AG08395 (cell line): ENCODE measurements around the gene TRPM1.
A peak's percentile ranks its signal among the peaks of the same experiment; 100 is the strongest.

Source experiments
- DNase-seq: peaks from one replicate; pipeline ENCODE4 v3.0.0; 2012; ENCODE audit warnings: mixed read lengths, low spot score

The TRPM1 gene

DNA sequence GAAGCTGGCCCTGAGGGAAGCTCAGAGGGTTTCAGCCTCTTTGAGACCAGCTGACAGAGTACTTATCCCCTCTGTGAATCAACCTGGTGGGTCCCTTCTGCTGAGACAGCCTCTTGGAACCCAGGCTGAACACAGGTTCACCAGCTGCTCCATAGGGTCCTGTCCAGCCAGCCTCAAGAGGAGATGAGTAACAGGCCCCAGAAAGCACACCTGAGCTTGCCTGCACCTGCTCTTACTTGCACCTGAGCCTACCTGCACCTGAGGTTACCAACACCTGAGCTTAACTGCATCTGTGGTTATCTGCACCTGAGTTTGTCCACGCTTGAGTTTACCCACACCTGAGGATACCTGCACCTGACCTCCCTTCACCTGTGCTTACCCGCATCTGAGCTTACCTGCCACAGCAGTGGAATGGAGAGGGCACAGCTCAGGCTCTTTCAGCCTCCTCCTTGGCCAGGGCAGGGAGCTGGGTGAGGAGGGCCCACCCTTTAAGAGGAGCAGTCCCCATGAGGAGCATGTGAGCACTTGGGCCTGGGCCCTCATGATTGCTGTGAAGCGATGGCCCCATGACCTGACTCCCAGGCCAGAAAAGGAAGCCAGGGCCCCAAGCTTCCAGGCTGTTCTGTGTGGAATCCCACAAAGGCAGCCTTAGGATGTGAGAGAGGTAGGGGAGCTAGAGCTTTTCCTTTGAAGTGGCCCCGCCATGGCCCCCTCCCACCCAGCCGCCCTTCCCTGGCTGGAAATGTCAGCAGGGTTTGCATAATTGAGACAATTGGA lies at the start of gene TRPM1:
Gene TRPM1, minus strand, starts transcription at position 464 of the 777 bp plus-strand sequence. CDS start 20,370 bp downstream, outside the sequence.
- no peak for DNase-seq

DNA sequence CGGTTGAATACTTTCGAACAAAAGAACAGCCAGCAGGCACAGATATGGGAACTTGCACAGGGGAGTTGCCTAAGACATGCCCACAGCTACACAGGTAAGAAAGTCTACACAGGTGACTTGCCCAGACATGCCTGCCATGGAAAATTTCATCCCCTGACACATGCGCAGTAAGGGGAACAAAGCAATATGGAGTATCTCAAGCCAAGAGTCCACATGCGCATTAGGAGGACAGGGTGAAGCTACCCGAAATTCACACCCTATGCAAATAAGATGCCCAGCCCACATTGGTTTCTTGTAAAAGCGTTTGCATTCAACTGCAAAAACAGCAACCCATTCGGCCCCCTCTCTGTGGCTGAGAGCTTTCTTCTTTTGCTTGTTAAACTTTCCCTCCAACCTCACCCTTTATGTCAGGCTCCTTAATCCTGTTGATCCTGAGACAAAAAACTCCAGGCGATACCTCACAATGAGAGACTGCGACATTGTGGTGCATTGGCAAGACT lies 49.3 kb upstream of the TRPM1 start:
- DNase-seq, result no peak

DNA sequence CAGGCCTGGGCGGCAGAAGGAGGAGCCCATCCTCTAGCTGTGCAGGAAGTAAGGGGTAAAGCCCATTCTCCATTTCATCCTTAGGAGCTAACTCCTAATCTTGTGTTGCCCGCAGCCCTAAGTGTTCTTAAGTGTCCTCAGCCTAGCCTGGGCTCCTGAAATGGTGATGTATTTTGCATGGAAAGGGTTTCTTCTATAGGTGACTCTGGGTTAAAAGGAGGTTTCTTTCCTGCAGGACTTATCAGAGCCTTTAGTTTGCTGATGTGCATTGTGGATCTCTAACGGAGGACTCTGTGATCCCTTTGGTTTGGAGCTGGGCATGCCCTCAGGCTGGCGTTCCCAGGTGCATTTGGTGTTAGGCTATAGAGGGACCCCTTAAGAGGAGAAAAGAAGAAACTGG lies 48.5 kb upstream of the TRPM1 start:
- DNase-seq, result no peak

DNA sequence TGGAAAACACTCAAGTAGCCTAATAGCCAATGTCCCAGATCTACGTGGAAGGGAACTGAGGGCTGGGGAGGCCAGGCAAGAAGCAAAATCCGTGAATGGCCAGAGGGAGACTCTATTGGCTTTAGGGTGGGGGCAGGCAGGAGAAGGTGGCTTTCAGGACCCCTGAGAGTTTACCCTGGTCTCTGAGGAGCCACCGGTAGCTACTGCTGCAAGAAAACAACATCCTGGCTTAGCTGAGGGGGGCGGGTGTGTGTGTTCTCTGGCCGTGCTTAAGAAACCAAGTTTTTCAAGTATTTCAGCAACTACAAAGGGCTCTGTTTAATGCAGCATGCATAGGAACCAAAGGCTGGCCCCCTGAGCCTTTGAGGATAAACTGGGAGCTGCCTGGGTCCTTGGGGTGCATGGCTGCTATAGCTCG lies 47.6 kb upstream of the TRPM1 start:
- no peak for DNase-seq

DNA sequence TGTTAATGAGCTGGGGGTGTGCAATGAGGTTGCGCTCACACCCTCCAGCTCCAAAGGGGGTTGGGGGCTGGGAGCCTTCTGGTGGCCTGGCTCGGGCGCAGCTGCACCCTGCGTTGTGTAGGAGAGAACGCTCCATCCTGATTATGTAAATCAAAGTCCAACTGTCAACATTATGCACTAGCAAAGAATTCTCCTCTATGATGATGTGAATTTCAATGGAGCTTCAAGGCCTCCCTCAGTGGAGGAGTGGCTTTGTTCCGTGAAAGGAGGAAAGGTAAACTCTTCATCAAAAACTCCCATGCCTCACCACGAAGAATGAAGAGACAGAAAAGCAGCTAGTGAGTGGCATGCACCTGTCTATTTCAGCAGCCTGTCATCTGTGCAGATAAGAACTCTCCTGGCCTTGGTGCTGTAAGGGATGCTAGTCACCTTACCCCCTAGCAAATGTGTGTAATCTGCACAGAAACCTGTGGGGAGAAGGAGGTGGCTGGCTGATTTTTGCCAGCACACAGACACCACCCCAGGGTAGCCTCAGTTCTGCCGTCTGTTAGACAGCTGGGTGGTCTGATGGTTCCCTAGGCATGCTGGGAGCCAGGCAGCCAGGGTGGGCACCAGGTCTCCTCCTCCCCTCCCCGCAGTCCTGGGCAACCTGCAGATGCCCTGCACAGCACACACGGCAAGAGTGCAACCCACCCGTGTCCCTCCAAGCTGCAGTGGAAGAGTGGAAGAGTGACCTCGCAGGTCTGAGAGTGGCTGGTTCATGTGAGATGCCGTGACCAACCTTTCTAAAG lies 47.0 kb upstream of the TRPM1 start:
- DNase-seq, result no peak

DNA sequence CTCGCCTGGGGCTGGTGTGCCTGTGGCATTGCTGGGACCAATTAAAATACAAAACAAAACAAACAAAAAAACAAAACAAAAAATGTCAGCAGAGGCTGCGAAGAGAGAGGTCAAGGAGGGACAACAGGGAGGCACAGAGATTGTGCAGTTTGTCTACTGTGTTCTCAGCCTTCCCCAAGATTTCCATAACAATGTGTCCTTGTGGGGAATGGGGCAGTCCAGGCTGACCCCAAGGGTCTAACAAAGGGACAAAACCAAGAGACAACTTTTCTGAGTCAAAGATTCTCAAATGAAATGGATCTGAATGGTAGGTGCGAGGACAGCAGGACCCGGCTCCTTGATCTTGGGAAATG lies 46.4 kb upstream of the TRPM1 start:
- DNase-seq, result no peak

DNA sequence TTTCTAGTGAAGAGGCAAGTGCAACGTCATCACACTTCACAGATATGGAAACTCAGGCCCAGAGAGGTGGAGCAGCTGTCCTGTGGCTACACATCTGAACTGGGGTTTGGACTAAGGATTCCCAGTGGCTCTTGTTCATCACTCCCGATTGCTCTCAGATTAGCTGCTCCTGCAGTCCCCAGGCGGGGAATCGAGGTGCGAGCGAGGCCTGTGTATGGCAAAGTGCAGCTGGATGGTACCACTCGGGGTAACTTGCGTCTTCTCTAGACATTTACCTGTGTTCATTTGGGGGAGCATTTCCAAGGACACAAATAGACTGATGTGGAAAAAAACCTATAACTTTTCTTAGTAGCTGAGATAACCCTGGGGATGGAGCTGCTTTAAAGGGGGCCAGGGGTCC lies 45.9 kb upstream of the TRPM1 start:
- DNase-seq, result no peak

DNA sequence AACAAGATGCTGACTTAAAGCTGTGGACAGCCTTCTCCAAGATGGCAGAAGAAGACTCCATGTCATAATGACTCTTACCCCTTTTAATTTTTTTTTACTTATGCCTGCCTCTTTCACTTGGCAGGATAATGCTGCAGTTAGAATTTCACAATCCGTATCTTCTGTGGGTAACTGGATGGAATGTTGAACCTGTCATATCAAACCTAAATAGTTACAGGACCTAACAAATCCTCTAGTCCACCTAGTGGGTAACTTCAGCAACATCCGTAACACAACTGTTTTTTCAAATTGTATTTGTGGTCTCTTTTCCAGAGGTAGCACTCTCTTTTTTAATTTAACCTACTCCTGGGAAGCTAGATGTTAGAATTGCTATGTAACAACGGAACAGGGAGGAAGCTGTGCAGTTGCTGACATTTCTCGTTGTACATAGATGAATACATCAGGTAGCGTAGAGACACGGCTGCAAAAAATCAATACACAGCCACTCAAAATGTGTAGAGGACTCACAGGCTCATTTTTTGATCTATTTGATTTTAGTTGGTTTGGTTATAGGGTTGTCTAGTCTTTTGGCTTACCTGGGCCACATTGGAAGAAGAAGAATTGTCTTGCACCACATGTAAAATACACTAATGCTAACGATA lies 43.9 kb upstream of the TRPM1 start:
- DNase-seq, result no peak

DNA sequence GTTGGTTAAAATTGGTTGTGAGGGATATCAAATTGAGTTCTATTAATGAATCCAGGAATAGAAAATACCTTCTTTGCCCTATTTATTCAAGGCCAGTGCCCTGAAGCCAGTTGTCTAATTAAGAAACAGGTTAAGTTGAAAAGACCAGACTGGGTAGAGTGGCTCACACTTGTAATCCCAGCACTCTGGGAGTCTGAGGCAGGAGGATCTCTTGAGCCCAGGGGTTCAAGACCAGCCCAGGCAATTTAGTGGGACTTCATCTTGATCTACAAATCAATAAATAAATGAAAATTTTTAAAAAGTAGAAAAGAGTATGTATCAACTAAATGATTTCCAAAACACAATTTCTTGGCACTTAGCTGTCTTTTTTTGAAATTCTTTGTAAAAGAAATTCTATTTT lies 40.3 kb upstream of the TRPM1 start:
- no peak for DNase-seq

DNA sequence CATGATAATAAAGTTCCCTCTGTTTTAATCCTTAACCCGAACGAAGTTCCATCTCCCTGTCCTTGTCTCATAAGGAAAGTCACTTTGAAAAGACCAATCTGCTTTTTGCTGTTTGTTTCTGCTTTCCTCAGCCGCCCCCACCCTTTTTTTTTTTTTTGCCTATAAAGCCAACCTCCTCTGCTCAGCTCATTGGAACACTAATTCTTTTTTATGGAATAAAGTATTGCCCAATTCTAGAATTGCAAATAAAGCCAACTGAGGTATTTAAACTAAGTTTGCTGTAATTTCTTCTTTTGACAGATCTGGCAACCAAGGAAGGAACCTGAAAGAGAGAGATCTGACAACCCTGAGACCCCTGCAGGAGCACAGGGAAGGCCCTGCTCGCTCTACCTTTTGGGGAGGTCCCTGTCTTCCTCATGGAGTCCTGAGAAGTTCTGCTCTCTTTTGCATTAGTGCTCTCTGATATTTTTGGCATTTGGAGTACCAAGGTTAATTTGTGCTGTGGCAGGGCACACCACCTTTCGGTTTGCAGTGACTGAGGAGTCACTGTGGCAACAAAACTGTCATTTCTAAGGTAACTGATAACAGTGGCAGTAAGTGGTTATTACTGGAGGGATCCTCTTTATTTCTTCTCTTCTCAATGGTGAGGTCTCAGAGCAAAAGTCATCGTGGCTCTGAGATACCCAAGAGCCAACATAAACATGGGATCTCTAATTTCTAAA lies 35.2 kb upstream of the TRPM1 start:
- no peak for DNase-seq

DNA sequence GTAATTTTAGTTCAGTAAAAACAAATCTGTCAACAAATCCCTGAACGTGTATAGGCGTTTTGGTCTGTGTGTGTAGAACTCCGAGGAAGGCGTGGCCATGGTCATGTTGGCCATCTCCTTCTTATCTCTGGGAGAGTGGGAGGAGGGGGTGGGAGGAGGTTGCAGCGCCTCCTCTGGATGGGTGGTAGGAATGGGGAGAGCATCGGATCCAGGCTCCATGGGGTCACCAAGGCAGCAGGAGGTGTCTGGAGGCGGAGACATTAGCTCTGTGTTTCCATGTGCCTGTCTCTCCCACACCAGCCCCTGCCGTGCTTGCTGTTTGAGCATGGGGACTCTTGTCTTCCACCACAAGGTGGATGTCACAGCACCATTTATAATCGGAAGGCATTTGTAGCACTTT lies 34.5 kb upstream of the TRPM1 start:
- no peak for DNase-seq

DNA sequence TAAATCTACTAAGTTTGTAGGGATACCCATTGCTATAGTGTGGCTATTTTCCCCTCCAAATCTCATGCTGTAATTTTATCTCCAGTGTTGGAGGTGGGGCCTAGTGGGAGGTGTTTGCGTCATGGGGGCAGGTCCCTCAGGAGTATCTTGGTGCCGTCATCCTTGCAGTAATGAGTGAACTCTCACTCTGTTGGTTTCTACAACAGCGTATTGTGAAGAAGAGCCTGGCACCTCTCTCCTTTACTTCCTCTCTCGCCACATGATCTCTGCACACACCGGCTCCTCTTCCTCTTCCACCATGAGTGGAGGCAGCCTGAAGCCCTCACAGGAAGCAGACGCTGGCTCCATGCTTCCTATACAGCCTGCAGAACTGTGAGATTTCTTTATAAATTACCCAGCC lies 34.0 kb upstream of the TRPM1 start:
- no peak for DNase-seq

DNA sequence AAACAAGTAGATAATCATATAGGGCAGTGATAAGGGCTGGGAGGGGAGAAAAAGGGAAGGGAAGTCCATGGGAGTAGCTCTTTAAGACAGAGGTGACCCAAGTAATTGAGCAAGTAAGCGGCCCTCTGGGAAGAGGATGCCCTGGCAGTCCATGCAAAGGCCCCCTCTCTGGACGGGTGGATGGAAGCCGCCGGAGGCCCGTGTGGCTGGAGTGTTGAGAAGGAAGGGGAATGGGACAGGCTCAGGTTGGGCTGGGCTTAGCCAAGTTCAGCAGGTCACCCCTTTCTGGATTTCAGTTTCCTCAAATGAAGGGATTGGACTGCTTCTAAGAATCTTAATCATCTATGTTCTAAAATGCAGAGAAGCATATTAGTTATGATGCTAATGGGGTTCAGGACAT lies 32.4 kb upstream of the TRPM1 start:
- DNase-seq, result no peak

DNA sequence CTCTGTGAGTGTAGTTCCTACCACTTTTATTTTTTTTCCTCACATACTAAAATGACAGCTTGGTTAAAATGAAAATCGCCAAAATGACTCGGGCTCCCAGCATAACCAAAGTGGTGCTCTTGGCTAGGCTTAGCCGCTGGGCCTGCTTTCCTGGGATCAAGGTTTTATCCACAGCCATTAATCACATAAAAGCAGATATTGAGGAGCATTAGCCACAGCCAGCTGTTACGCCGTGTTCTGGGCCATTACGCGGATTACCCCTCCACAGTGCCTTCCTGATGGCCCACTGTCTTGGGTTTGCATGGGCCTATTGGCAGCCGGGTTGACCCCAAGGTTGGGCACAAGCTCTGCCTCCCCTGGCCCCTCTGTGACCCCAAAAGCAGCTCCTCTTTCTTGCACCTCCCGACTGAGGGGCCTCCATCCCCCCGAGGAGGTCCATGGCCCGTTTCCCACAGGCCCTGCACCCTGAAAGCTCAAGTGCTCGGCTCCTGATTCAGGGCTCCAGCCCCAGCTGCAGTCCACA lies 30.4 kb upstream of the TRPM1 start:
- DNase-seq, result no peak

DNA sequence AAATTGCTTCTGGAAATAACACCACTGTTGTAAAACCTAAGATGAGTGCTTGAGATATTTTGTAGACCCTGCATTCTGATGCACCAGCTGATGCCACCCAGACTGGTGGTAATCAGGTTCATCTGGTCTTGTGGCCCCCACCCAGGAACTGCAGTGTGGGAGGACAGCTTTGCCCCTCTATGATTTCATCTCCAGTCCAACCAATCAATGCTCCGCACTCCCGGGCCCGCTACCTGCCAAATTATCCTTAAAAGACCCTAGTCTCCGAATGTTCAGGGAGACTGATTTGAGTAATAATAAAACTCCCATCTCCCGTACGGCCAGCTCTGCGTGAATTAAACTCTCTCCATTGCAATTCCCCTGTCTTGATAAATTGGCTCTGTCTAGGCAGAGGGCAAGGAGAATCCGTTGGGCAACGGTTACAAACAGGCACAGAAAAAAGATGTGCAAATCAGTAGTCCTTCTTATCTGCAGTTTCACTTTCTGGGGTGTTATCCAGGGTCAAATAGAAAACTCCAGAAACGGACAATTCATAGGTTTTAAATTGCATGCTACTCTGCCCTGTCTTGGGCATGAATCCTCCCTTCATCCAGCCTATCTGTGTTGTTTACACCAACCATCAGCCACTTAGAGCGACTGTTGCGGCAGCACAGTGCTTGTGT lies 29.2 kb upstream of the TRPM1 start:
- DNase-seq, result no peak

DNA sequence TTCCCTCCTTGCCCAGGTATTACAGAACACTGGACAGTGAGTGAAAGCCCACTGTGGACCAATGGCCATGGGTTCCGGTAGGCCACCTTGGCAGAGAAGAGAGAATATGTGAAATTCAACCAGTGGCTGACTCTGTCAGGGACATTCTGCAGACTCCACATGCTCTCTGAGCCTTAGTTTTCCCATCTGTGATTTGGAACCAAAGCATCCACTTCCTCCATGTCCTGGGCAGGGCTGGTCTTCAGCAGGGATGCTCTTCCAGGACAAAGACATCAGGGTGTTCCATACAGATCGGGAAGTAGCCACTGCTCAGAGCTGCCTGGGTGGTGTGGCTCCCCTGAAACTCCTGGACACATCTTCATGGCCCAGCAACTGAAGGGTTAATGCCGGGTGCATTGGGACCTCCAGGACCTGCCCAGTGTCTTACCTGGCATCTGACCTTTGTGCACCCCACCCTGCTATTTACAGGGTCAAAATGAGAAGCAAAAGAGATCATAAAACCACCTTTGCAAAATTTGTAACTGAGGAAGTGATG lies 28.3 kb upstream of the TRPM1 start:
- no peak for DNase-seq

DNA sequence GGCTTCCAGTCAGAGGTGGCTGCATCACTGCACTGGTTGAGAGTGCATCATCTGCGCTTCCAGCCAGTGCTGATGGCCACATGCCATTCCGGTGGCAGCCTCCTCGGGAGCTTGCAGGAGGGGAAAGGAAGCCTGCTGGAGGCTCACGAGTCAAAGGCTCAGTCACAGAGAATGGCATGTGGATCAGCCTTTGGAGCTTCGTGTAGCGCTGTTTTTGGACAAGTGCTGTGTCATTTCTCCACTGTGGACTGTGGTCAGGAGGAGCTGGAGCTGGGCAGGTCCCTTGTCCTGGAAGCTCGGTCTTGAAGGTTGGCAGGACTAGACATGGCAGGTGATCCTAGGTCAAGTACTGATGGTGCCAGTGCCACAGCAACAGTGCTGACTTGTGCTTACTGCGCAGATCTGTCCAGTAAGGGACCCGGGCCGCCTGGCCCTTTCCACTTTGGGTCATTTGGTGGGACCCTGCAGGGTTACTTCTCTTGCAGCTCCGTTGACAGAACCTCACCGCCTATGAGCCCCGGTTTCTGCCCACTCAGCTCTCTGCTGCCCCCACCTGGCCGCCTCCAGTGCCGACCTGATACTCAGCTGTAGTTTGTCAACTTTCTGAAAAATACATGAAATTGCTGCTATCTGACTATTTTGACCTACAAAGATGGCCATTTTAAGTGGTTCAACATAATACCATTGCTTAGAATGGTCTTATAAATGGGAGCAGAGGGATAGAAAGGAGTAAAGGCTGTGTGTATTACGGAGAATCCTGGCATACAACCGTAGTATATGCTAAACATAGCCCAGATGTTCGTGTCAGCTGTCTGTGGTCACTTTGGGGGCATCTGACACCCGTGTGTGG lies 27.6 kb upstream of the TRPM1 start:
- DNase-seq, result peak; percentile 74

DNA sequence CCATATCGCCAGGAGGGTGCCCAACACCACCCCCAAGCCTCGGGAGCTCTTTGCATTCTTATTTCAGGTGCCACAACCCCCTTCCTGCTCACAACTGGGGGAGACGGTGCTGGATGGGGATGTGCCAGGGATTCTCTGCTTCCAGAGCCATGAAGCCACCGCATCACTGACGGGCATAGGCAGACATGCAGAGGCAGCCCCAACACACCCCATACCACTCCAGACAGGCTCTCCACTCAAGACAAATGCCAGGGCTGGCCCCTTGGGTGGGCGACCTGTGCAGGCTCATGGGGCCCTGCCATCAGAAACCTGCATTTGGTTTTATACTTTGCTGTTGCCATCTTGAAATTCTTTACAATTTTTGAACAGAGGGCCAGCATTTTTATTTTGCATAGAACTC lies 27.0 kb upstream of the TRPM1 start:
- DNase-seq, result no peak

DNA sequence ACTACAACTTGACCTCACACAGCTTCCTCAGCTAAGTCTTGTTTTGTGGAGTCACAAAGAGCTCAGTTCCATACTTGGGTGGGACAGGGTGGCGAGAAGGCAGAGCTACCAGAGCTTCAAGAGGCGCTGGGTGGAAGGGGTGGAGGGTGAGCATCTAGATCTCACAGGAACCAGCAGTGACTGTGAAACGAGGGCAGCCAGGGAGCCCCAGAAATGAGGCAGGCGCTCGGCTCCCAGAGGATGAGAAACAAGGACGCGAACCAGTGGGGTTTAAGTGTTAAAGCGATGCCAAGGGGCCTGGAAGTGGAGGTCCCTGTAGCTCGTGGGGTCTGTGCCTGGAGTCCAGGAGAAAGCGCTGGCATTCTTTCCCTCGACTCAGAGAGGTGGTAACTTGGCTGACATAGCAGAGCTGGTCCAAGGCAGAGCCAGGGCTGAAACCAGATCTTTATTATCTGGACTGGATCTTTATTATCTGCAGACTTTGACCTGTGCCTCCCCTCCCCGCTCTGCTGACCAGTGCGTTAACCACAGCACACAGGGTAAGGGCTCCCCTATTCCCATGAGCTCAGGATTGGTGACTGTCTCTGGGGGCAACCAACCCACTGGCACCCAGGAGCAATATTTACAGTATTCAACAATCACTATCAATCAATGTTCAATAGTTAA lies 26.2 kb upstream of the TRPM1 start:
- DNase-seq, result no peak

DNA sequence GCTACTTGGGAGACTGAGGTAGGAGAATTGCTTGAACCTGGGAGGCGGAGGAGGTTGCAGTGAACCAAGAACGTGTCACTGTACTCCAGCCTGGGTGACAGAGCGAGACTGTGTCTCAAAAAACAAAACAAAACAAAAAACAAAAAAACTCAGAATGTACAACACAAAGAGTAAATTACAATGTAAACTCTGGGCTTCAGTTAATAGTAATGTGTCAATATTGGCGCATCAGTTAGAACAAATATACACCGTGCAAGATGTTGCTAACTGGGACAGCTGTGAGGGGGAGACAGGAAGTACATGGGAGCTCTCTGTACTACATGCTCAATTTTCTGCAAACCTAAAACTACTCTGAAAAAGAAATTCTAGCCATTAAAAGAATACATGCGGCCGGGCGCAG lies 23.5 kb upstream of the TRPM1 start:
- no peak for DNase-seq
